ENCODE data around the gene BGN. TPM values are rescaled to one million over a fixed set of nuclear protein-coding genes. Genes with fewer than 3 reads are reported as not detected.

BGN gene
- total RNA-seq, 2 experiments from 2014 or later = not detected

GRCh38 chrX:153490217-153490930, 4.4 kb upstream of the BGN start:
- no peaks in the 10 kb centered on the region for H3K9me3 Mint-ChIP-seq

GRCh38 chrX:153491351-153491914, 3.3 kb upstream of the BGN start:
- DNase-seq = no peak
- no peak overlapping the region for H3K4me3 Mint-ChIP-seq
- H3K27me3 Mint-ChIP-seq (ENCODE audit: low read depth) = no peaks in the 10 kb centered on the region
- no peaks in the 10 kb centered on the region for H3K36me3 Mint-ChIP-seq (ENCODE audit: low read depth)
- CTCF ChIA-PET = no interaction called here
- no peak overlapping the region for H3K27ac Mint-ChIP-seq
- no peaks in the 10 kb centered on the region for H3K9me3 Mint-ChIP-seq
- peaks cover 2% of the 10 kb centered on the region for H3K4me1 Mint-ChIP-seq (ENCODE audit: low read depth)
- intact Hi-C loops (cut with micrococcal nuclease) = no loop called here

More at GRCh38 chrX:153490217-153490930, 4.4 kb upstream of the BGN start:
- no peak for DNase-seq
- H3K4me3 Mint-ChIP-seq = no peak overlapping the region
- no peaks in the 10 kb centered on the region for H3K36me3 Mint-ChIP-seq (ENCODE audit: low read depth)
- CTCF ChIA-PET = interaction anchor here (1.1 kb wide), 1 partner anchor 20 kb away, joined by 3 read pairs; the partner anchor contains the start of gene HAUS7
- peaks cover 2% of the 10 kb centered on the region for H3K4me1 Mint-ChIP-seq (ENCODE audit: low read depth)
- intact Hi-C loops (cut with micrococcal nuclease) = no loop called here
- H3K27ac Mint-ChIP-seq = no peak overlapping the region
- H3K27me3 Mint-ChIP-seq (ENCODE audit: low read depth) = no peaks in the 10 kb centered on the region

DNA sequence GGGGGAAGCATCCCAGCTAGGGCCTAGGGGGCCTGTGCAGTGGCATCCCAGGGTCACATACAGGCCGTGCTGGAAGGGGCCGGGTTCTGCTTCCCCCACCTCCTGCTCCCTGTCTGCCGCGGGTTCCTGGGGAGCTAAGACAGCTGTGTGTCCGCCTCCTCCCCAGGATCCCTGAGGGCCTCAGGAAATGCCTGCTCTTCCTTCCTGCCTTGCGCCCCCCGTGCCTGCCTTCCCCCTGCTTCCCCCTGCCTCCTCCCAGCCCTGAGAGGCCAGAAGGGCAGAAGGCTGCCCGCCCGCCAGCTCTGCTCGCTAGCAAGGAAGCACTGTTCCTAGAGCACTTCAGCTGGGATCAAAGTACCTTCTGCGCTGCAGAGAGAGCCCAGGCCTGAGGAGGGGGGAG, 2.9 kb upstream of the BGN start:
- Mint-ChIP-seq H3K27me3 (ENCODE audit: low read depth) (no peaks in the 10 kb centered on the region), H3K36me3 (ENCODE audit: low read depth) (no peaks in the 10 kb centered on the region), H3K27ac (no peak overlapping the region), H3K9me3 (no peaks in the 10 kb centered on the region), H3K4me3 (no peak overlapping the region), H3K4me1 (ENCODE audit: low read depth) (peaks cover 2% of the 10 kb centered on the region)
- intact Hi-C loops (cut with micrococcal nuclease) = no loop called here
- CTCF ChIA-PET = no interaction called here
- DNase-seq = no peak

DNA sequence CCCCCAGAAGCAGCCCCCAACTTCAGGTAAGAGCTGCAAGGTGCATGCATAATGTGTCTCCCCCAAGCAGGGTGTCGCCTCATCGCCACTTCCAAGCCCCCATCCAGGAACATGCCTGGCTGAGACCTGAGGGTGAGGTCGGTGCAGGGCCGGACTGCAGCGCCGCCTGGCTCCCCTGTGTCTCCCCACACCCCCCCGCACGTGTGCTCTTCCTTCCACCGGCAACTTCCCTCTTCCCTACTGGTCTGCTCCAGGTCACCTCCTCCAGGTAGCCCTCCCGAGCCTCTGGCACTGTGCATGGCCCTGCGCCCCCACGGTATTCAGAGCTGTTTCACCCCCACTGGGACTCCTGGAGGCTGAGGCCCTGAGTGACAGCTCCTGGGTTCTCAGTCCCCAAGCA, 2.2 kb upstream of the BGN start:
- no peak overlapping the region for H3K4me3 Mint-ChIP-seq
- no peaks in the 10 kb centered on the region for H3K9me3 Mint-ChIP-seq
- DNase-seq = no peak
- no peaks in the 10 kb centered on the region for H3K36me3 Mint-ChIP-seq (ENCODE audit: low read depth)
- peaks cover 2% of the 10 kb centered on the region for H3K4me1 Mint-ChIP-seq (ENCODE audit: low read depth)
- no peak overlapping the region for H3K27ac Mint-ChIP-seq
- intact Hi-C loops (cut with micrococcal nuclease) = no loop called here
- CTCF ChIA-PET = no interaction called here
- H3K27me3 Mint-ChIP-seq (ENCODE audit: low read depth) = no peaks in the 10 kb centered on the region

GRCh38 chrX:153493085-153493484, 1.7 kb upstream of the BGN start:
- no peaks in the 10 kb centered on the region for H3K36me3 Mint-ChIP-seq (ENCODE audit: low read depth)
- DNase-seq = no peak
- H3K27ac Mint-ChIP-seq = no peak overlapping the region
- H3K4me3 Mint-ChIP-seq = no peak overlapping the region
- no peaks in the 10 kb centered on the region for H3K9me3 Mint-ChIP-seq
- H3K4me1 Mint-ChIP-seq (ENCODE audit: low read depth) = peaks cover 2% of the 10 kb centered on the region
- H3K27me3 Mint-ChIP-seq (ENCODE audit: low read depth) = no peaks in the 10 kb centered on the region
- intact Hi-C loops (cut with micrococcal nuclease) = no loop called here
- CTCF ChIA-PET = no interaction called here

- Mint-ChIP-seq H3K36me3 (ENCODE audit: low read depth) (no peaks in the 10 kb centered on the region), H3K4me3 (no peak overlapping the region)
- CTCF ChIA-PET = no interaction called here
Measured at GRCh38 chrX:153494061-153494460, 719 bp upstream of the BGN start.

GRCh38 chrX:153495362-153495751, 577 bp downstream of the BGN start:
- no peak overlapping the region for H3K27ac Mint-ChIP-seq
- peaks cover 2% of the 10 kb centered on the region for H3K4me1 Mint-ChIP-seq (ENCODE audit: low read depth)
- no peaks in the 10 kb centered on the region for H3K27me3 Mint-ChIP-seq (ENCODE audit: low read depth)
- CTCF ChIA-PET = interaction anchor here (1.5 kb wide), 1 partner anchor 22 kb away, joined by 3 read pairs; no protein-coding TSS in a partner anchor
- intact Hi-C loops (cut with micrococcal nuclease) = no loop called here
- no peak for DNase-seq
- H3K9me3 Mint-ChIP-seq = no peaks in the 10 kb centered on the region
- H3K4me3 Mint-ChIP-seq = no peak overlapping the region
- no peaks in the 10 kb centered on the region for H3K36me3 Mint-ChIP-seq (ENCODE audit: low read depth)

More at GRCh38 chrX:153494061-153494460, 719 bp upstream of the BGN start:
- Mint-ChIP-seq H3K4me1 (ENCODE audit: low read depth) (peaks cover 2% of the 10 kb centered on the region), H3K9me3 (no peaks in the 10 kb centered on the region), H3K27me3 (ENCODE audit: low read depth) (no peaks in the 10 kb centered on the region), H3K27ac (no peak overlapping the region)
- DNase-seq = no peak
- intact Hi-C loops (cut with micrococcal nuclease) = no loop called here

- Mint-ChIP-seq H3K27me3 (ENCODE audit: low read depth) (no peaks in the 10 kb centered on the region), H3K4me1 (ENCODE audit: low read depth) (peaks cover 2% of the 10 kb centered on the region), H3K4me3 (no peak overlapping the region), H3K36me3 (ENCODE audit: low read depth) (no peaks in the 10 kb centered on the region), H3K9me3 (no peaks in the 10 kb centered on the region), H3K27ac (no peak overlapping the region)
- intact Hi-C loops (cut with micrococcal nuclease) = no loop called here
- no peak for DNase-seq
- CTCF ChIA-PET = interaction anchor here (1.5 kb wide), 1 partner anchor 23 kb away, joined by 3 read pairs; no protein-coding TSS in a partner anchor
Measured at GRCh38 chrX:153495903-153496589, 1.3 kb downstream of the BGN start.

DNA sequence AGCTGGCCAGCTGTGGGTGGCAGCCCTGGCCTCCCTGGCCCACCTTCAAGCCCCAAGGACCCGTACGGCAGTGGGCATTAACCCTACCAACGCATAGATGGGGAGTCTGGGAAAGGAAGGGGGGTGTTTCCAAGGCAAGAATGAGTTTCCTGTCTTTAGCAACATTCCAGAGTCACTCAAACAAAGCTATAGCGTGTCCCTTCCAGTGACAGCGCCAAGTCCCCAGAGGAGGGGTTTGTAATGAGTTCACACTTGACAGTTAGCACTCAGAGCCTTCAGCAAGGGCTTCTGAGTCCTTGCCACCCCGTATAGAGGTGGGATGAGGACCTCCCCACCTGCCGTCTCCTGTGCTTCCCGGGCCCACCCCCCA, 1.8 kb downstream of the BGN start:
- Mint-ChIP-seq H3K4me1 (ENCODE audit: low read depth) (peaks cover 2% of the 10 kb centered on the region), H3K9me3 (no peaks in the 10 kb centered on the region), H3K27me3 (ENCODE audit: low read depth) (no peaks in the 10 kb centered on the region), H3K4me3 (no peak overlapping the region), H3K27ac (no peak overlapping the region), H3K36me3 (ENCODE audit: low read depth) (no peaks in the 10 kb centered on the region)
- CTCF ChIA-PET = no interaction called here
- intact Hi-C loops (cut with micrococcal nuclease) = no loop called here
- no peak for DNase-seq

GRCh38 chrX:153498453-153498852, 3.7 kb downstream of the BGN start:
- Mint-ChIP-seq H3K27me3 (ENCODE audit: low read depth) (no peaks in the 10 kb centered on the region), H3K4me3 (no peak overlapping the region), H3K9me3 (no peaks in the 10 kb centered on the region), H3K36me3 (ENCODE audit: low read depth) (no peaks in the 10 kb centered on the region), H3K27ac (no peak overlapping the region), H3K4me1 (ENCODE audit: low read depth) (peaks cover 2% of the 10 kb centered on the region)
- DNase-seq = no peak
- CTCF ChIA-PET = no interaction called here
- intact Hi-C loops (cut with micrococcal nuclease) = no loop called here

DNA sequence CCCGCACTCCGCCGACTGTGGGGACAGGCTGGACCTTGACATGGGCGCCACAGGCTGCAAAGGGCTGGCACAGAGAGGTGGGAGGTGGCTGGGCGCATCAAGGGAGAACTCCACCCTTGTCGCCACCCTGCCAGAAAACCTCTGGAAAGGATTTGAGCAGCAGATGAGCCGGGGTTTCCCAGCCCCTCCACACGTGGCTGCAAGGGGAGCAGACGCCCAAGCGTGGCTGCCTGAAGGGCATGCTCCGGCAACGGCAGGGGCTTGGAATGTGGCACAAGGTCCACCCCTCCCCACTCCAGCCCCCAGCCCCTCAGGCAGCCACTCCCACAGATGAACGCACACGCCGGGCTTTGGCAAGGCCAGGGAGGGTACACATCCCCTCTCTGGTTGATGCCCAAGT, 4.6 kb downstream of the BGN start:
- no peak overlapping the region for H3K4me3 Mint-ChIP-seq
- CTCF ChIA-PET = no interaction called here

DNA sequence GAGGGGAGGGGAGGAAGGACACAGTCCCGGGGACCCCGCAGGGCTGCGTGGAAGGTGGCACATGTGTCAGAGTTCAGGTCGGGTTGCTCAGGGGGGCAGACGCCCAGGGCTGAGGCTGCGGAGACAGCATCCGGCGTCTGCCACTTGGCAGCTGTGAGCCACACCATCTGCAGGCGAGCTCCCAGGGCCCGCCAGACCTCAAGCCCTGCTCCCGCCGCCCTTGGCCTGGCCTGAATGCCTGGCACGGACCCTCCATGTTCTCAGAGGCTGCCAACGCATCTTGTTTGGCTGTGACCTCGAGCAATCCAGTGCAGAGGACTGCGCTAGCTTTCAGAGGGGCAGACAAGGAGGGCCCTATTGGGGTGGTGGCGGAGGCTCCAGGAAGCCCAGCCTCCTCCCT, 5.1 kb downstream of the BGN start:
- CTCF ChIA-PET = no interaction called here
- Mint-ChIP-seq H3K4me3 (no peak overlapping the region), H3K27me3 (ENCODE audit: low read depth) (no peaks in the 10 kb centered on the region), H3K27ac (no peak overlapping the region), H3K9me3 (no peaks in the 10 kb centered on the region), H3K4me1 (ENCODE audit: low read depth) (peaks cover 2% of the 10 kb centered on the region), H3K36me3 (ENCODE audit: low read depth) (no peaks in the 10 kb centered on the region)
- DNase-seq = no peak
- intact Hi-C loops (cut with micrococcal nuclease) = no loop called here

More for the DNA sequence above, 4.6 kb downstream of the BGN start:
- peaks cover 2% of the 10 kb centered on the region for H3K4me1 Mint-ChIP-seq (ENCODE audit: low read depth)
- H3K27me3 Mint-ChIP-seq (ENCODE audit: low read depth) = no peaks in the 10 kb centered on the region
- intact Hi-C loops (cut with micrococcal nuclease) = no loop called here
- H3K27ac Mint-ChIP-seq = no peak overlapping the region
- H3K9me3 Mint-ChIP-seq = no peaks in the 10 kb centered on the region
- H3K36me3 Mint-ChIP-seq (ENCODE audit: low read depth) = no peaks in the 10 kb centered on the region
- DNase-seq = no peak
